Transverse colon (tissue), 4 donors: ENCODE data around the gene GALNT8. TPM values are rescaled to one million over a fixed set of nuclear protein-coding genes. Genes with fewer than 3 reads are reported as not detected.

Experiments
- DNase-seq: peaks from one replicate; pipeline ENCODE4 v3.0.0-alpha.2; 2019
- H3K27ac ChIP-seq, 4 donors: fragments of 200-600 bp; sonication (generic); 2 replicates each; pipeline ENCODE4 v1.5.1; 2016 to 2018; ENCODE audit warnings: inconsistent platforms in 4 of 4
- H3K27me3 ChIP-seq: fragments of 200-600 bp; sonication (generic); 2 replicates; pipeline ENCODE4 v1.5.1; 2017; ENCODE audit warnings: inconsistent platforms
- H3K36me3 ChIP-seq, 4 donors: fragments of 200-600 bp; sonication (generic); 2 replicates each; pipeline ENCODE4 v1.5.1; 2017 to 2019; ENCODE audit warnings: inconsistent platforms in 4 of 4
- H3K4me1 ChIP-seq, 4 donors: fragments of 200-600 bp; sonication (generic); 2 replicates each; pipeline ENCODE4 v1.5.1; 2017 to 2020; ENCODE audit warnings: inconsistent platforms in 4 of 4
- H3K4me3 ChIP-seq, 4 donors: fragments of 200-600 bp; sonication (generic); 1 replicate in 1 of 4; 2 replicates in 3 of 4; pipeline versions ENCODE4 v1.5.1 to v1.6.1; 2017 to 2019; ENCODE audit warnings: inconsistent platforms in 4 of 4
- H3K9me3 ChIP-seq, 2 donors: fragments of 200-600 bp; sonication (generic); 2 replicates each; pipeline ENCODE4 v1.5.1; 2017 to 2019; ENCODE audit warnings: inconsistent platforms in 2 of 2
- EP300 ChIP-seq: sonication (generic); formaldehyde crosslinking; IDR thresholded peaks from one replicate; pipeline ENCODE4 v1.6.1; 2017; ENCODE audit warnings: antibody characterized with exemption, low read depth
- POLR2A ChIP-seq: fragments of 450-650 bp; IDR thresholded peaks from one replicate; pipeline ENCODE4 v1.6.1; 2016; ENCODE audit warnings: antibody characterized with exemption, mild to moderate bottlenecking, moderate library complexity
- POLR2AphosphoS5 ChIP-seq, 3 donors: sonication (generic); formaldehyde crosslinking; IDR thresholded peaks; one replicate each; pipeline ENCODE4 v1.6.1; 2016; ENCODE audit warnings: antibody characterized with exemption in 3 of 3
- WGBS, 2 donors: methylation state at CpG; one replicate each; pipeline ENCODE4 v1.1.5; 2018; ENCODE audit warnings: low coverage in 1 of 2; 5-methylcytosine and 5-hydroxymethylcytosine counted together
- in situ Hi-C, 4 donors: fragments of 200-750 bp; cut with MboI; loops; one replicate each; pipeline versions ENCODE4 v1.15.0 to v1.15.1; 2017; ENCODE audit warnings: low sequenced_read_pairs in 3 of 4, low pct_ligation_motif_present in 1 of 4, low pct_unique_long_range_greater_than_20kb in 1 of 4
- intact Hi-C: fragments of 100-400 bp; cut with DNase I; formaldehyde crosslinking; loops from one replicate; pipeline ENCODE4 v1.15.1; 2023; ENCODE audit warnings: low total_unique reads
- total RNA-seq, 4 donors: library from RNA; depleted of rRNA; stranded (reverse); fragments of >200 nt; gene quantifications; one replicate each; pipeline ENCODE4 v1.1.0, GENCODE V29; 2016
- TF ChIP-seq, protein P1 (sequence below), 5 experiments: fragments of 200-600 bp in 3 of 5; fragments of 450-650 bp in 2 of 5; sonication (generic) in 3 of 5; IDR thresholded peaks; 1 replicate in 2 of 5; 2 replicates in 3 of 5; pipeline ENCODE4 v1.5.1; 2016 to 2017; ENCODE audit warnings: antibody characterized with exemption in 5 of 5, inconsistent platforms in 3 of 5, mild to moderate bottlenecking in 2 of 5, moderate library complexity in 1 of 5

GALNT8 gene
- total RNA-seq, 4 donors from 2014 or later = 3.5 to 43.2 (median 14.2) TPM

DNA sequence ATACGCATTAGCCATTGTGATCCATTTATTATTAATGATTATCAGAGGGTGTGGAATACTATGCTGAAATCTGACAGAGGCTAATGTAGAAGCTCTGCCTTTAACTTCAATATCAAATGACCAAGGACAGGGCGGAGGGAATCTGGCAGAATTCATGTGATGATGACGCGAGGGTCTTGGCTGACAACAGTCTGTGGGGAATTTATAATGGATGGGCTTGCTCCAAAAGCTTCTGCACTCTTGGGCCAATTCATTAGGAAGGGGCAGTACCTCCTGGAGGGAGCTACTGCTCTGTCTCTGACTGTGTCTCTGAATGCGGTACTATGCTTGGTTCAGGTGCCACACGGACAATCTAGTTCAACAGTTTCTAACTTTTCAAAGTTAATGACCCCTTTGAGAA lies 46.2 kb downstream of the GALNT8 start:
- in situ Hi-C loops (loop anchor here in 3 of 4 donors (25.0 kb wide), 1 partner anchor 179 kb away; no protein-coding TSS in a partner anchor), intact Hi-C loops (no loop called here)
- TF ChIP-seq EP300 (no peak), POLR2AphosphoS5 (IDR thresholded peaks at IDR 0.05) (no peak), POLR2A (no peak)
- TF ChIP-seq, protein P1, sequence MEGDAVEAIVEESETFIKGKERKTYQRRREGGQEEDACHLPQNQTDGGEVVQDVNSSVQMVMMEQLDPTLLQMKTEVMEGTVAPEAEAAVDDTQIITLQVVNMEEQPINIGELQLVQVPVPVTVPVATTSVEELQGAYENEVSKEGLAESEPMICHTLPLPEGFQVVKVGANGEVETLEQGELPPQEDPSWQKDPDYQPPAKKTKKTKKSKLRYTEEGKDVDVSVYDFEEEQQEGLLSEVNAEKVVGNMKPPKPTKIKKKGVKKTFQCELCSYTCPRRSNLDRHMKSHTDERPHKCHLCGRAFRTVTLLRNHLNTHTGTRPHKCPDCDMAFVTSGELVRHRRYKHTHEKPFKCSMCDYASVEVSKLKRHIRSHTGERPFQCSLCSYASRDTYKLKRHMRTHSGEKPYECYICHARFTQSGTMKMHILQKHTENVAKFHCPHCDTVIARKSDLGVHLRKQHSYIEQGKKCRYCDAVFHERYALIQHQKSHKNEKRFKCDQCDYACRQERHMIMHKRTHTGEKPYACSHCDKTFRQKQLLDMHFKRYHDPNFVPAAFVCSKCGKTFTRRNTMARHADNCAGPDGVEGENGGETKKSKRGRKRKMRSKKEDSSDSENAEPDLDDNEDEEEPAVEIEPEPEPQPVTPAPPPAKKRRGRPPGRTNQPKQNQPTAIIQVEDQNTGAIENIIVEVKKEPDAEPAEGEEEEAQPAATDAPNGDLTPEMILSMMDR (IDR thresholded peaks at IDR 0.05) = no peak
- H3K36me3 ChIP-seq = no peaks in the 10 kb centered on the region
- H3K9me3 ChIP-seq = no peaks in the 10 kb centered on the region
- H3K27me3 ChIP-seq = no peaks in the 10 kb centered on the region
- 89 to 93% methylated on average over 5 to 6 of the region's 6 CpGs for WGBS, 2 donors
- no peak overlapping the region for H3K27ac ChIP-seq
- DNase-seq = no peak
- no peak overlapping the region for H3K4me3 ChIP-seq
- H3K4me1 ChIP-seq = no peaks in the 10 kb centered on the region

DNA sequence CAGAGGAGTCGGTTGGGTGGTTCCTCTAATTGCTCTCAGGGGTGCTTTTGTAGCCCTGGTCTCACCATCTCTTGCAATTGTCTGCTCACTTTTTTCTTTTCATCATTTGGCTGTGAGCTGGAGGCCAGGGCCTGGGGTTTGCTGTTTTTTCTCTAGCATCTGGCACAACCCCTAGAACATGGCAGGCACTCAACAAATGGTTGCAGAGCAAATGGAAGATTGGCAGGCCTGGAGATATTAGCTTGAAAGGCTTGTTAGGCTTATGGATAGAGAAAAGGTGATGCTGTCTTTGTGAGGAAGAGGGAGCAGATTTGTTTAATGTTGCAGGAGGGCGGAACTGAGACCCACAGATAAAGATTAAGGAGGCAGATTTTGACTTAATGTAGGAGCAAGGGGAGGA lies 47.0 kb downstream of the GALNT8 start:
- H3K27me3 ChIP-seq = no peaks in the 10 kb centered on the region
- DNase-seq = no peak
- WGBS, 2 donors = 69 to 94% methylated on average over 2 of the region's 2 CpGs
- intact Hi-C loops (no loop called here), in situ Hi-C loops (loop anchor here in 3 of 4 donors (25.0 kb wide), 1 partner anchor 180 kb away; no protein-coding TSS in a partner anchor)
- no peak overlapping the region for H3K4me3 ChIP-seq
- no peaks in the 10 kb centered on the region for H3K4me1 ChIP-seq
- H3K27ac ChIP-seq = no peak overlapping the region
- no peak for TF ChIP-seq POLR2A
- no peak for TF ChIP-seq POLR2AphosphoS5 (IDR thresholded peaks at IDR 0.05)
- no peak for TF ChIP-seq EP300
- TF ChIP-seq, protein P1 (IDR thresholded peaks at IDR 0.05) = no peak
- H3K36me3 ChIP-seq = no peaks in the 10 kb centered on the region
- H3K9me3 ChIP-seq = no peaks in the 10 kb centered on the region

DNA sequence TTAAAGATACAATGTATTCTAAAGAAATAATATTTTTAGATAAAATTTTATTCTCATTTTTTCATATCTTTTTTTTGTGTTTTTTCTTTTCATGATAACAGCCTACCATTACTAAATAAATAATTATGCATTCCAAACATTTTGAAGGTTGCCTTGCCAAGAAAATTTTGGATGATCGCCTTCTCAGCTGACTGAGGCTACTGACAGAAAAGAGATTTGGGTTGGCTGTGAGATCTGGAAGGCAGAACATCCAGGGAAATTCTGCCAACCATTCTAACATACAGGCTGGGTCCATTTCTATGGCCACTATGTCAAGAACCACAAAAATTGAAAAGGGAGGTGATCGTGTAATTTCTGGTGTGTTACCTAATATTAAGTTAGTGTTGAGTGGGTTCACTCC lies 48.1 kb downstream of the GALNT8 start:
- no peaks in the 10 kb centered on the region for H3K36me3 ChIP-seq
- H3K4me1 ChIP-seq = no peaks in the 10 kb centered on the region
- H3K9me3 ChIP-seq = no peaks in the 10 kb centered on the region
- H3K27ac ChIP-seq = no peak overlapping the region
- in situ Hi-C loops = loop anchor here in 3 of 4 donors (25.0 kb wide), 1 partner anchor 181 kb away; no protein-coding TSS in a partner anchor
- no peak for TF ChIP-seq POLR2AphosphoS5 (IDR thresholded peaks at IDR 0.05)
- no peak for TF ChIP-seq POLR2A
- TF ChIP-seq EP300 = no peak
- TF ChIP-seq, protein P1 (IDR thresholded peaks at IDR 0.05) = no peak
- WGBS, 2 donors = 76 to 87% methylated on average over 2 of the region's 2 CpGs
- H3K27me3 ChIP-seq = no peaks in the 10 kb centered on the region
- H3K4me3 ChIP-seq = no peak overlapping the region
- intact Hi-C loops = no loop called here
- DNase-seq = no peak

DNA sequence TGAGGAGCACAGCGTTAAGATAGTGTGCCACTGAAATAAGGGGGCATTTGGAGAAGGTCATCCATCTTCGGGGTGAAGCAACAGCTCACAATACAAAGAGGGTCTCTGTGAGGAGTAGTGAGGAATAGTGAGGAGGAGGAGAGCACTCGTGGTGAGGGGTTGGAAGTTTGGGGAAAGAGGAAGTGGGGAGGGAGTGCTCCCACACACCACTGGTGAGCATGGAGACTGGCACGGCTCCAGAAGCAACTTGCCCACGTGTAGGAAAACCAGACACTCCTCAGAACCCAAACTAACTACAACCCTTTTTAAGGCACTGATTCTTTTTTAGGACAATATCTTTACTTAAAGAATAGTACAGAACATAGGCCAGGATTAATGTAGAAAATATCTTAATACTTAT lies 48.9 kb downstream of the GALNT8 start:
- Histone ChIP-seq H3K36me3 (no peaks in the 10 kb centered on the region), H3K27ac (no peak overlapping the region), H3K27me3 (no peaks in the 10 kb centered on the region), H3K4me1 (no peaks in the 10 kb centered on the region), H3K4me3 (no peak overlapping the region), H3K9me3 (no peaks in the 10 kb centered on the region)
- in situ Hi-C loops (loop anchor here in 3 of 4 donors (25.0 kb wide), 1 partner anchor 182 kb away; no protein-coding TSS in a partner anchor), intact Hi-C loops (no loop called here)
- DNase-seq = no peak
- TF ChIP-seq POLR2AphosphoS5 (IDR thresholded peaks at IDR 0.05) = no peak
- TF ChIP-seq, protein P1 (IDR thresholded peaks at IDR 0.05) = no peak
- TF ChIP-seq POLR2A = no peak
- TF ChIP-seq EP300 = no peak
- 58 to 62% methylated on average over 4 to 5 of the region's 5 CpGs for WGBS, 2 donors
